Stomach (tissue), 9 donors: ENCODE results near the gene LRMDA. TPM values are rescaled to one million over a fixed set of nuclear protein-coding genes. Genes with fewer than 3 reads are reported as not detected.
"Not testable (repeated sequence)": the region's sequence is repeated elsewhere in the genome, so short reads cannot be mapped to it uniquely, and the experiment has no call there.

Experiments
- DNase-seq, 2 donors: peaks; one replicate each; pipeline versions ENCODE4 v3.0.0 to v3.0.0-alpha.2; 2013 to 2019
- H3K27ac ChIP-seq, 5 donors: fragments of 200-600 bp in 4 of 5; sonication (generic) in 4 of 5; one replicate each; pipeline ENCODE4 v1.5.1; 2013 to 2019; ENCODE audit warnings: mild to moderate bottlenecking in 1 of 5, moderate library complexity in 1 of 5
- H3K27me3 ChIP-seq, 3 donors: fragments of 200-600 bp; sonication (generic); one replicate each; pipeline ENCODE4 v1.5.1; 2017 to 2019; ENCODE audit warnings: mixed run types in 1 of 3
- H3K36me3 ChIP-seq, 4 donors: fragments of 200-600 bp; sonication (generic); 1 replicate in 3 of 4; 2 replicates in 1 of 4; pipeline ENCODE4 v1.5.1; 2016 to 2019
- H3K4me1 ChIP-seq, 4 donors: fragments of 200-600 bp; sonication (generic); one replicate each; pipeline ENCODE4 v1.5.1; 2016 to 2019
- H3K4me3 ChIP-seq, 4 donors: fragments of 200-600 bp; sonication (generic) in 3 of 4; one replicate each; pipeline ENCODE4 v1.5.1; 2016 to 2019; ENCODE audit warnings: mild to moderate bottlenecking in 1 of 4
- H3K9me3 ChIP-seq, 4 donors: fragments of 200-600 bp; sonication (generic); one replicate each; pipeline ENCODE4 v1.5.1; 2016 to 2019
- CTCF ChIP-seq, 7 experiments: fragments of 450-650 bp in 4 of 7; fragments of 200-600 bp in 3 of 7; sonication (generic) in 3 of 7; IDR thresholded peaks; one replicate each; pipeline ENCODE4 v1.5.1; 2016 to 2019; ENCODE audit warnings: antibody characterized with exemption in 7 of 7, control low read depth in 2 of 7, mild to moderate bottlenecking in 1 of 7
- EP300 ChIP-seq: sonication (generic); formaldehyde crosslinking; IDR thresholded peaks from one replicate; pipeline ENCODE4 v1.6.1; 2017; ENCODE audit warnings: antibody characterized with exemption
- POLR2A ChIP-seq, 4 donors: fragments of 450-650 bp; IDR thresholded peaks; one replicate each; pipeline ENCODE4 v1.6.1; 2016; ENCODE audit warnings: antibody characterized with exemption in 4 of 4, control low read depth in 2 of 4, mild to moderate bottlenecking in 1 of 4, moderate library complexity in 1 of 4
- POLR2AphosphoS5 ChIP-seq, 3 donors: sonication (generic); formaldehyde crosslinking; IDR thresholded peaks; one replicate each; pipeline ENCODE4 v1.6.1; 2016; ENCODE audit warnings: antibody characterized with exemption in 3 of 3
- WGBS, 5 donors: extraction: QIAGEN DNeasy Blood & Tissue Kit in 3 of 5; methylation state at CpG; one replicate each; pipeline versions ENCODE4 v1.1.5 to v1.1.7; 2013 to 2018; 5-methylcytosine and 5-hydroxymethylcytosine counted together
- intact Hi-C: fragments of 100-400 bp; cut with DNase I; formaldehyde crosslinking; loops from one replicate; pipeline ENCODE4 v1.15.1; 2023; ENCODE audit warnings: low total_unique reads
- polyA plus RNA-seq, 3 donors: library from polyadenylated mRNA; stranded (reverse); fragments of 200-250 nt; gene quantifications; one replicate each; pipeline ENCODE4 v1.2.3, GENCODE V29; 2013
- total RNA-seq, 5 donors: library from RNA; depleted of rRNA; stranded (reverse); fragments of >200 nt; gene quantifications; one replicate each; pipeline versions ENCODE4 v1.1.0 to v1.2.3, GENCODE V29; 2014 to 2016
- donor health status: healthy with polysubstance abuse.
- donor health status: Bipolar disorder and iron deficiency.
- donor health status: healthy.

The LRMDA gene
- total and polyA plus RNA-seq, 8 donors, result 1.3 to 30.2 (median 13.6) TPM; not detected in 1

DNA sequence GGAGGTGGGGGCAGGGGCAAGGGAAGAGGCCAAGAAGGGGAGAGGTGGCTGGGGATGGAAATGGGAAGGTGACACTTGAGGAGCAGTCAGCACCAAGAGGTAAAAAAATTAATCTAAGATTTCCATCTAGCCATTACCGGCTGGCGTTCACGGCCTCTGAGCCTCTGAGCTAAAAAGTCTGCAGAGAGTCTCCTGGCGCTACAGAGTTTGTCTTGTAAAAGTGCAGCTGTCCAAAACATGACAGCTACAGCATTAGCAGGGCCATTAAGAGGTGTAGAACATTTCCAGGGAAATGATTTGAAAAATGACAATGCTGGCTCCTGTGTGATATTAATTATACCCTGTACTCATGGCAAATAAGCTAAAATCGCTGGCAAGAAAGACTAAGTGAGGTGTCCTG lies 167.6 kb downstream of the LRMDA start:
- no peaks in the 10 kb centered on the region for H3K36me3 ChIP-seq
- no peaks in the 10 kb centered on the region for H3K9me3 ChIP-seq
- H3K4me3 ChIP-seq, result no peak overlapping the region
- no peak for DNase-seq
- intact Hi-C loops, result no loop called here
- WGBS, 5 donors, result 86 to 94% (median 93%) methylated on average over 5 of the region's 5 CpGs
- H3K4me1 ChIP-seq, result peaks cover 0 to 13% (median 6%) of the 10 kb centered on the region in 4 donors
- H3K27ac ChIP-seq, result no peak overlapping the region
- no peak for TF ChIP-seq POLR2AphosphoS5 (IDR thresholded peaks at IDR 0.05)
- no peaks in the 10 kb centered on the region for H3K27me3 ChIP-seq

DNA sequence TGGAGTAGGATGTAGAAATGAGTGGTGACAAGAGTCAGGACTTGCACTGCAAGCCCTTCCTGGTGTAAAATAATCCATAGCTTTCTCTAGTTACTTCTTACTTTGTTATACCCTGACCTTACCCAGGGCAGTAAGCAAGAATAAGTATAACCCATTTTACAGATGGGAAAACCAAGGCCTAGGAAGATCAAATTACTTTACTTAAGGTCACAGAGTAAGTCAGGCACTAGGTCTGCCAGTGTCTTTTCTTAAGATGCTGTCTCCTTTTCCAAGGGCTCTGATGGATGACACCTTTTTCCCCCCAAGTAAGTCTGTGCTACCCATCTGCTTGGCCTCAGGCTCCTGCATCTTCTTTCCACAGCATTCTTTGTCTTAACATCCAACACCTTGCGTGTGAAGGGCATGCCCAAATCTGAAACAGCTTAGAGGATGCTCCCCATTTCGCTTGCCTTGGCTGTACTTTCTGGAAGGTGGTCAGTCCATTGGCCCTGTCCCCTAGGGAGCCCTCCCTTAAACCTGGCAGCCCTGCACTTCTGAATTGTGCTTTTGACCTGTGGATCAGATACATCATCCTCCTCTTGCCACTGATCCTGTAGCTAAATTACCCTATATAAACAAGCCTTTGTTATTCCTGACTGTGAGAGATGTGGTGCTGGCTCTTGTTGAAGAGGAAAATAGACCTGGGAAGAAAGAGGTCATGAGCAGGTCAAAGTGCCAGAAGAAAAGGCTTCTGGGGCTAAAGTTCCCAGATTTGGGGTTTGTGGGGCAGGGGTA lies 168.6 kb downstream of the LRMDA start:
- Histone ChIP-seq H3K9me3 (no peaks in the 10 kb centered on the region), H3K36me3 (no peaks in the 10 kb centered on the region), H3K4me3 (no peak overlapping the region), H3K27ac (peak overlapping the region in 2 of 5 donors; percentile 7 to 43), H3K27me3 (no peaks in the 10 kb centered on the region), H3K4me1 (peaks cover under 1 to 13% (median 6%) of the 10 kb centered on the region in 4 donors)
- intact Hi-C loops, result no loop called here
- 76 to 96% (median 86%) methylated on average over 2 of the region's 2 CpGs for WGBS, 5 donors
- DNase-seq, result no peak
- TF ChIP-seq EP300, result no peak
- no peak for TF ChIP-seq POLR2AphosphoS5 (IDR thresholded peaks at IDR 0.05)
- TF ChIP-seq POLR2A (IDR thresholded peaks at IDR 0.05), result no peak
- TF ChIP-seq CTCF (IDR thresholded peaks at IDR 0.05), result no peak

- no peak for DNase-seq
- no peaks in the 10 kb centered on the region for H3K36me3 ChIP-seq
- WGBS, 5 donors, result 24 to 57% (median 38%) methylated on average over 4 of the region's 4 CpGs
- H3K4me1 ChIP-seq, result peaks cover 5 to 14% (median 7%) of the 10 kb centered on the region in 4 donors
- no peak overlapping the region for H3K4me3 ChIP-seq
- no peaks in the 10 kb centered on the region for H3K9me3 ChIP-seq
- intact Hi-C loops, result no loop called here
- H3K27me3 ChIP-seq, result no peaks in the 10 kb centered on the region
- TF ChIP-seq POLR2AphosphoS5 (IDR thresholded peaks at IDR 0.05) (peak in 1 of 3 donors; percentile 26), POLR2A (IDR thresholded peaks at IDR 0.05) (no peak)
- H3K27ac ChIP-seq, result peak overlapping the region in 2 of 5 donors; percentile 7 to 32
Measured at GRCh38 chr10:75600833-75601232, 169.4 kb downstream of the LRMDA start.

DNA sequence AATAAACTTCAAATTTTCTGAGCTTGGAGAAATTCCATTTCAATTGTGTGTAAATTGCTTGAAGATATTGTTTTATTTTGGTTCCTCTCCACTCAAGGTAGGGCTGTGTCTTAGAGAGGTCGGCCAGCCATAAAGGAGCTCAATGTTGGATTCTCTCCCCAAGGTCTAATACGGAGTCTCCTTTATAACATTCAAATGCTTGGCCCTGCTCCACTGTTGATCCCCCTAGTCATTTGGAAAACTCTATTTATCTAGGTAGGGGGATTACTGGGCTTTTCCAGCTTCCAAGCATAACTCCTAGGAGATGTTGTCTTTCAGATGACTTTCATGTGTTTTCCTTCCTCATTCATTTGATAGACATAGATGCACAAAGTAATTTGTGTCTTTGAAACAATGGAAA lies 170.9 kb downstream of the LRMDA start:
- H3K9me3 ChIP-seq, result no peaks in the 10 kb centered on the region
- no peak for DNase-seq
- TF ChIP-seq POLR2AphosphoS5 (IDR thresholded peaks at IDR 0.05) (no peak), CTCF (IDR thresholded peaks at IDR 0.05) (no peak), POLR2A (IDR thresholded peaks at IDR 0.05) (no peak), EP300 (no peak)
- no peak overlapping the region for H3K27ac ChIP-seq
- 90 to 97% (median 91%) methylated on average over 2 of the region's 2 CpGs for WGBS, 5 donors
- H3K4me1 ChIP-seq, result peaks cover 5 to 26% (median 10%) of the 10 kb centered on the region in 4 donors
- H3K27me3 ChIP-seq, result no peaks in the 10 kb centered on the region
- no peak overlapping the region for H3K4me3 ChIP-seq
- no peaks in the 10 kb centered on the region for H3K36me3 ChIP-seq
- intact Hi-C loops, result no loop called here

- intact Hi-C loops, result no loop called here
- Histone ChIP-seq H3K9me3 (no peaks in the 10 kb centered on the region), H3K4me3 (no peak overlapping the region), H3K27ac (peak overlapping the region in 1 of 5 donors; percentile 60), H3K27me3 (no peaks in the 10 kb centered on the region), H3K36me3 (no peaks in the 10 kb centered on the region), H3K4me1 (peaks cover 5 to 25% (median 10%) of the 10 kb centered on the region in 4 donors)
- 38 to 57% (median 47%) methylated on average over 4 of the region's 4 CpGs for WGBS, 5 donors
- no peak for DNase-seq
- TF ChIP-seq POLR2A (IDR thresholded peaks at IDR 0.05) (no peak), CTCF (IDR thresholded peaks at IDR 0.05) (no peak), EP300 (no peak), POLR2AphosphoS5 (IDR thresholded peaks at IDR 0.05) (no peak)
Measured at GRCh38 chr10:75605096-75605495, 173.7 kb downstream of the LRMDA start.

DNA sequence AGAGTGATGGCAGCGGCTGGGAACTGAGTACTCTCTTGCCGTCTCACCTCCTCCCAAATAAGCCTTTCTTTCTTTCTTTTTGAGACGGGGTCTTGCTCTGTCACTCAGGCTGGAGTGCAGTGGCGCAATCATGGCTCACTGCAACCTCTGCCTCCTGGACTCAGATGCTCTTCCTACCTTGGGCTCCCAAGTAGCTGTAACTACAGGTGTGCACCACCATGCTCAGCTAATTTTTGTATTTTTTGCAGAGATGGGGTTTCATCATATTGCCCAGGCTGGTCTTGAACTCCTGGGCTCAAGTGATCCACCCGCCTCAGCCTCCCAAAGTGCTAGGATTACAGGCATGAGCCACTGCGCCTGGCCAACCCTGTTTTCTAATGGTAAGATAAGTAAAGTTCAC lies 174.4 kb downstream of the LRMDA start:
- intact Hi-C loops, H3K4me3 ChIP-seq, H3K27me3 ChIP-seq, DNase-seq, H3K36me3 ChIP-seq, H3K9me3 ChIP-seq: not testable (repeated sequence)
- Histone ChIP-seq H3K4me1 (peaks cover 0 to 18% (median 6%) of the 10 kb centered on the region in 4 donors), H3K27ac (peak overlapping the region in 4 of 5 donors; percentile 17 to 72 (median 48))
- WGBS, 5 donors, result 79 to 89% (median 85%) methylated on average over 6 of the region's 6 CpGs
